ENCODE measurements around the gene IMMP2L. TPM values are rescaled to one million over a fixed set of nuclear protein-coding genes. Genes with fewer than 3 reads are reported as not detected.
"Not testable (repeated sequence)": the region's sequence is repeated elsewhere in the genome, so short reads cannot be mapped to it uniquely, and the experiment has no call there.

IMMP2L gene
- total RNA-seq, 1 donor, result 11.6 TPM

DNA sequence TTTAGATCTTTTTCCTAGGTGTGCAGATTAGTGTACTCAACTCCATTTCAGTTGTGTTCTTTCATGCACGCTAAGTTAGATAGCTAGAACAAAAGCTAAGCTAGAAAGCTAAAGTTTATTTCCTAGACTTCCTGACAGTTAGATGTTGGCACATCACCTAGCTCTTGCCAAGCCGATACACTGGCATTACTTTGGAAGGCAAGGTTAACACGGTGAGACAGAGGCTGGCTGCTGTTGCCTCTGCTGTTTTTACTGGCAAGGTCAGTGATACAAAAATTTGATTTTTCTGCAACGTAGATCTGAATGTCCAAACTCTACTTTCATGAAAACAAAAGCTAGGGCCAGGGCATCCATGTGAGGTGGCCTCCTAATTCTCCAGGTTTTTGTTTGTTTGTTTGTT is 203.4 kb downstream of the IMMP2L start:
- DNase-seq (ENCODE audit: low read depth in 2 of 3, low spot score in 2 of 3), result no peak

DNA sequence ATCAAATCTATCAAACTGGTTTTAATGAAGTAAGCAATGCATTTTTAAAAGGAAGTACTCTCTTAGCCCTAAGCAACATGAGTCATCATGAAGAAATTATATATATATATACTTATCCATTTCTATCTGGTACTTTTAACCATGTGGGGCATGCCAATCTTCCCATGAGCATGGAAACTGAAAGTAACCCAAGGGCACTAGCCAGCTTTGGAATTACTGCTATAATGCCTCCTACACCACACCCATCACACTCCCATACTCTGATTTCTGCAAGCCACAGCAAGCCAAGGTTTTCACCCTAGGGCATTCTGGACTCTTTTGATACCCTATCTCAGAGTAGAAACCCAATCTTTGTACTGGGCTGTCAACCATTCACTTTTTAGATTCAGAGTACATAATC is 204.6 kb downstream of the IMMP2L start:
- no peak for DNase-seq (ENCODE audit: low read depth in 2 of 3, low spot score in 2 of 3)

DNA sequence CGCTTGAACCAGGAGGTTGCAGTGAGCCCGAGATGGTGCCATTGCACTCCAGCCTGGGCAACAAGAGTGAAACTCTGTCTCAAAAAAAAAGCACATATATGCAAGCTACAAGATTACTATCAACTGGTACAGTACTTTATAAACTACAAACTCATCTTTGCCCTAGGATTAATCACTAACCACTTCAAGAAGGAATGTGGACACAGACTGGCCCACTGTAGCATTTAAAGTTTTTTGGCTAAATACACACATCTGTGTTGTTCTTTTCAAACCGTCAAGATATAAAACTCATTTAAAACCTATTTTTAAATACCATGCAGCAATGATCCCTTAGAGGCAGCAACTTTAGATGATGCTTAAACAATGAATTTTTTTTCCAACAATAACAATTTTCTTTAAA is 205.4 kb downstream of the IMMP2L start:
- no peak for DNase-seq (ENCODE audit: low read depth in 2 of 3, low spot score in 2 of 3)

DNA sequence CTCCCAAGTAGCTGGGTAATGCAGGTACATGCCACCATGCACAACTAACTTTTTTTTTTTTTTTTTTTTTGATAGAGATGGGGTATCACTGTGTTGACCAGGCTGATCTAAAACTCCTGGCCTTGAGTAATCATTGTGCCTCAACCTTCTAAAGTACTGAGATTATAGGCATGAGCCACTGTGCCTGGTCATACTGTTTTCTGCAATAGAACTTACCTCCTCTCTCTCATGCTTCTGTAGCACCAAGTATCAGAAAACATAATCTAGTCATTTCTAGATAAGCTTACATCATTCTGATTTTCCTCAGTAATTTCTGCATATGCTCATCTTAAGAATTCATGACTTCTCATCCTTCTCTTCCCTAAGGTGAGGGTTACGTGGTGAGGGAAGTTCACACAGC is 210.0 kb downstream of the IMMP2L start:
- no peak for DNase-seq (ENCODE audit: low read depth in 2 of 3, low spot score in 2 of 3)

DNA sequence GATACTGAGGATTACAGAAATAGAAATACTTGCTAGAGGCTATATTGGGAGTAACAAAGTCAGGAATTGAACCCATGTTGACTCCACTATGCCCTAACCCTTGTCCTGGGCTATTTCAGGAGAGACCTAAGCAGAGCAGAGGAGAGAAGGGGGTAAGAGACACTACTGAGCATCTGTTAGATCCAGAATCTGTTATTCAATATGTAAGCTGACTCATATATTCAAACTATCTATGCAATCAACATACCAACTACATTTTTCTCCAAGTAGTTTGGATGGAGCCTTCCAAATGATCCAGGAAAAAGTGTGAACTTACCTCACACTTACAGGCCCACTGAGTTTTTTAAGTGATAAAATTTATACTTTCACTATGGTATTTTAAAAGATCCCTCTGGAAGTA is 216.1 kb downstream of the IMMP2L start:
- DNase-seq (ENCODE audit: low read depth in 2 of 3, low spot score in 2 of 3), result no peak

DNA sequence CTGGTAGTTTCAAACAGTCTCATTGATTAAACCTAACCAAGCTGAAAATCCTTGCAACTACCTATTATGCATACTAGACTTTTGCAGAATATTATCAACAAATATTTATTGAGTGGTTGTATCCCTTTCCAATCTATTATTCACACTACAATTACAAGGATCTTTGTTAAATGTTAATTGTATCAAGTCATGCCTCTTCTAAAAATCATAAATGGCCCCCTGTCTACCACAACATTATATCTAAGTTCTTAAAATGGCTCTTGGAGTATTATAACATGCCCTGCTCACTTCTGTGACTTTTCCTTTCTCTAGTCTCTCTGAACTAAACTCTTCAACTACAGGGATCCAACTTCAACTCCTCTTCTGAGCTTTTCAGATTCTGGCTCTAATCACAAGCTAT is 219.3 kb downstream of the IMMP2L start:
- DNase-seq (ENCODE audit: low read depth in 2 of 3, low spot score in 2 of 3), result no peak

DNA sequence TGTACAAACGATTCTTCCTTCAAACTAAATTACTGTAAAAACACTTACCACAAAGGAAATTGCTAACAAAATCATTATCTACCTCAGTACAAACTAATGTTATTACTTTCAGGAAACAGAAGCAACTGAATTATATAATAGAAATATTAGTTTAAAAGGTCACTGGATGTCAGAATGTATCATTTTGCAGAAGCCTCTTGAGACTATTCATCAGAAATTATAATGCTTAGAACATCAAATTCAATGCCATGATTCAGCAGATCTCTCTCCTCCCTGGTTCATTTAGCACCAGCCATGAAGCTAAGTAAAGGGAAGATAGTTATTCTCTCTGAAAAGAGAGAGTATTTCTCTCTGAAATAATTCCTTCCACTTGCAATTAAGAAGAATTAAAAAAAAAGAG is 223.3 kb downstream of the IMMP2L start:
- peak in 1 of 3 donors; percentile 9 for DNase-seq (ENCODE audit: low read depth in 2 of 3, low spot score in 2 of 3)

GRCh38 chr7:111333010-111333409 is 229.3 kb downstream of the IMMP2L start:
- no peak for DNase-seq (ENCODE audit: low read depth in 2 of 3, low spot score in 2 of 3)

DNA sequence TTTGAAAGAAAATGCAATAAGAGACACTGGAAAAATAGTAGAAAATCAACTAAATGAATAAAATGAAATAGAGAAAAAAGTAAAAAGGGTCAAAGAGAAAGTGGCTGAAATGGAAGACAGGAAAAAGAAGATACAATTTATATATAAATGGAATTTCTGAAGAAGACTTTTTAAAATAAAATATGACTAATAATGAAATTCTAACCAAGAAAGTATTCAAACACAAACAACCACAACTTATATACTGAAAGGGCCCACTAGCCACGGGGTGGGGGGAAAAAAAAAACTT is 232.1 kb downstream of the IMMP2L start:
- DNase-seq (ENCODE audit: low read depth in 2 of 3, low spot score in 2 of 3), result no peak

DNA sequence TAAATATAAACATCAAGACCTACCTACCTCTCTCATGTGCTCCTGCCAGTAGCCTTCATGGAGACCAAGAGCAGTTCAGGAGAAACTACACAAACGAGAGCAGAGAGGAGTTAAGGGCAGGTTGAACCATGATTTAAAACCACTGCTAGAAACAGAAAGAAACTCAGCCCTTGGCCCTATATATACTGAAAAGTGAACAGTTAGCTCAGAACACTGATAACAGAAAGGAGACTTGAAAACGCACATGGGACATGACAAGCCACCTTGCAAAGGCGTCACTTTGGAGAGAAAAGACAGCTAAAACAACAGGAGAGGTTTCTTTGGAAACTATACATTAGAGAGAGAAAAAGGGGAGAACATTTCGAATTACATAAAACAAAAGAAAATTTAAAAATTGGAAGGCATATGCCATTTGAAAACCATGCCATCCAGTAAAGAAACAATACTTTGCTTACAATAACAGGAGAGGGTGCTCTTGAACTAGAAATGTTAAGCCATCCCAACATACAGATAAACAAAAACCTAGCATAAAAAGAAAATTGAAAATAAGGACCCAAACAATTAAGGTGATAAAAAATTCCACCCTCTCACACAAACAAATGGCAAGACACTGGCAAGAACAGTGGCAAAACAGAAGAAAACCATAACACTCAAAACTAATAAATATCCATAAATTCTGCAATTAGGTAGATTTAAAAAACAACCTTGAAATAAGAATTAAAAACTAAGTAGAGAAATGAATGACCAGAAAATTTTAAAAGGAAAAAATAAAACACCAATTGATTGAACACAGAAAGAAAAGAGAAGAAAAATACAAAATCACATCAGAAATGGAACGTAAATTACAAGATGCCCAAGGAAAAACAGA is 232.7 kb downstream of the IMMP2L start:
- no peak for DNase-seq (ENCODE audit: low read depth in 2 of 3, low spot score in 2 of 3)

GRCh38 chr7:111328487-111328886 is 233.8 kb downstream of the IMMP2L start:
- no peak for DNase-seq (ENCODE audit: low read depth in 2 of 3, low spot score in 2 of 3)

- no peak for DNase-seq (ENCODE audit: low read depth in 2 of 3, low spot score in 2 of 3)
These were observed 237.5 kb downstream of the IMMP2L start for GRCh38 chr7:111324776-111325175.

DNA sequence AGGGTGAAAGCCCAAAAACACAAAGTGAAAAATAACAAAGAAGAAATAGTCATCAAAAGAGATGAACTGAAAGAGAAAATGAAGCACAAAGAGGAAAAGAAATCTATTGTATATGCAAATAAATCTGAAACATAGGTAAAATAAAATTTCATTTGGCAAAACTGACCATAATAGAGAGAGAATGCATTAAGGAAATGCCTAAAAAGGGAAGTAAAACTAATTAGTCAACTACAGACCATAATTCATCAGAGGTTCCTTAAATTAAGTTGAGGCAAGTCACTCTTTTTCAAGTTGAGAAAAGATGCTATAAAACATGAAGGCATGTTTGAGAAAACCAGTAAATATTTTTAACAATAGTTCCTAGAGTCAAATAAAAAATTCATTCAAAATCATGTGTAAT is 238.1 kb downstream of the IMMP2L start:
- DNase-seq (ENCODE audit: low read depth in 2 of 3, low spot score in 2 of 3), result peak in 1 of 3 donors; percentile 46

DNA sequence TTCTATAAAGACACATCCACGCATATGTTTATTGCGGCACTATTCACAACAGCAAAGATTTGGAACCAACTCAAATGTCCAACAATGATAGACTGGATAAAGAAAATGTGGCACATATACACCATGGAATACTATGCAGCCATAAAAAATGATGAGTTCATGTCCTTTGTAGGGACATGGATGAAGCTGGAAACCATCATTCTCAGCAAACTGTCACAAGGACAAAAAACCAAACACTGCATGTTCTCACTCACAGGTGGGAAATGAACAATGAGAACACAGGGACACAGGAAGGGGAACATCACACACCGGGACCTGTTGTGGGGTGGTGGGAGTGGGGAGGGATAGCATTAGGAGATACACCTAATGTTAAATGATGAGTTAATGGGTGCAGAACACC is 238.6 kb downstream of the IMMP2L start:
- DNase-seq (ENCODE audit: low read depth in 2 of 3, low spot score in 2 of 3), result not testable (repeated sequence)

- no peak for DNase-seq (ENCODE audit: low read depth in 2 of 3, low spot score in 2 of 3)
These were observed 242.2 kb downstream of the IMMP2L start for GRCh38 chr7:111320133-111320532.

- DNase-seq (ENCODE audit: low read depth in 2 of 3, low spot score in 2 of 3), result no peak
These were observed 249.3 kb downstream of the IMMP2L start for GRCh38 chr7:111312966-111313365.

DNA sequence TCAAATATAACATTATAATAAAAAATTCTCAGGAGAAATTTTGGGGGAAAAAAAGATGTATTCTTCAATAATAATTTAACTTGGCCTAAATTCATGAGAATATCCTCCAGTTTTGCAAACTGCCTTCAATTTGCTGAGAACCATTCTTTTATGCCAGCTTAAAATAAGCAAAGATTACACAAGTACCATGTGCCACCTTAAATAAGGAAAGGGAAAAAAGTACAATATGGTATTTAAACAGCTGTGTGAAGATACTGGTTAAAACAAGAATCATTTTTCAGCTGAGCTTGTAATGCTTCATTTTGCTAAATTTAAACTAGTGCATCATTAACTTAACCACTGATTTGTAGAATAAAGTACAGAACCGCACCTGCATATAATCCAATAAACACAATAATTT is 253.6 kb downstream of the IMMP2L start:
- no peak for DNase-seq (ENCODE audit: low read depth in 2 of 3, low spot score in 2 of 3)

DNA sequence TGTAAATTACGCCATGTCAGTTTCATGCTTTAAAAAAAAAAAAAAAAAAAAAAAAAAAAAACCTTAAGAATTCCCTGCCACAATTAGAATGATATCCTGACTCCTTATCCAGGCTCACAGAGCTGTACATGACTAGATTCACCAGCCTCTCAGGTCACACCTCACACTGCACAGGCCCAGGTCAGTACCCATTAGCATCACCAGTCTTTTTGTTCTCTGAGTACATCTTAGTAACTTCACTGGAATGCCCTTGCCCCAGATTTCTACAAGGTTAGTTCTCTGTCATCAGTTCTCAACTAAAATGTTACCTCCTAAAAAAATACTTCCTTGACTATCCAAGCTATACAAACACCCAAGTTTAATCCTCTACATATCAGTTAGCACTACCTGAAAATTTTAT is 260.4 kb downstream of the IMMP2L start:
- DNase-seq (ENCODE audit: low read depth in 2 of 3, low spot score in 2 of 3), result no peak

DNA sequence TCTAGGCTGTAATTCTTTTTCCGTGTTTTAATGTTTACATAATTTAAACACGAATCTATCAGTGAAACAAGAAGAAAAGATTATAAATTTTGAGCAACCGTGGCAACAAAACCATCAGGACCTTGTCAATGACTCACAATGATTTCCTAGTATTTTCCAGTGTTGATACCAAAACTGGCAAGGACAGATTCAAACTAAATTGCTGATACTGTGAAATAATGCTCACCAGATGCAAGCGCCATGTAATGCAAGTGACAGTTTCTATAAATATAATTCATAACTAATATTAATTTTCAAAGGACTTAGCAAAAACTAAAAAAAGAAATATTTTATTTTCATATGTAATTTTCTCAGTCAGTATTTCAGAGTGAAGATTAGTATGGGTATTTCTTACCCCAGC is 267.8 kb downstream of the IMMP2L start:
- DNase-seq (ENCODE audit: low read depth in 2 of 3, low spot score in 2 of 3), result no peak

DNA sequence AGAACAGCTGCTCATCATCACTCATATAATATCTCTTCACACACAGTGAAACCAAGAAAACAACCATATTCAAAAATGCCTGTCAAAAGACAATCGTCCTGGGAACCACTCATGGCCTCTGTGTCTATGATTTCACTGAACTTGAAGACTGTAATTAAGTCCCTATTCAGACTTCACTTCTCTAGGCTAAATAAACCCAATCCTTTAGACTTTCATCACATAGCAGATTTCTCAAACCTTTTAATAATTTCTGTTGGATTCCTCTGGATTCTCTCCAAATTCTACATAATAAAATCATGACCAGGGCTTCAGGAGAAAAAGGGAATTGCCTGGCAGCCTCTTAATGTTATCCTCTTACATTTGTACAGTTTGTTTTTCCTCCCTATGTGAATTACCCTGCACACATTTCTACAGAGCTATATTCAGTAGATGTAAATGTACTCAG is 270.2 kb downstream of the IMMP2L start:
- DNase-seq (ENCODE audit: low read depth in 2 of 3, low spot score in 2 of 3), result no peak

DNA sequence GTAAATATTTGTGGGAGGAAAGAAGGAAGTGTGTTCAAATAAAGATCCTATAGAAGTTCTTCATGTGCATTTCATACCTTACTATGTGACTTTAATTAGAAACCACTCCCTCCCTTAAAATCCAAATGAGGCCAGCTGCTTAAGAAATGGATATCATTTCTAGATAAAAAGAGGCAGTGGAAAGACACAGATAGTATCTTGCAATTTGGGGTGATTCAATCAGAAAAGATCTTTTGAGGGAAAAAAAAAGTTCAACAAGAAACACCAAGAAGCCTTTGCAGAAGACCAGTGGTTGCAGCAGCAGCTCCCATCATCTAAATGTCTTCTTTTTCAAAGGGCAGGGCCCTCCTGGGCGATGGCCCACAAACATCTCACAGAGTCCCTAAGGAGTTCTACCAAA is 271.3 kb downstream of the IMMP2L start:
- no peak for DNase-seq (ENCODE audit: low read depth in 2 of 3, low spot score in 2 of 3)

- DNase-seq (ENCODE audit: low read depth in 2 of 3, low spot score in 2 of 3), result no peak
These were observed 271.9 kb downstream of the IMMP2L start for GRCh38 chr7:111290419-111290818.

- DNase-seq (ENCODE audit: low read depth in 2 of 3, low spot score in 2 of 3), result not testable (repeated sequence)
These were observed 273.9 kb downstream of the IMMP2L start for GRCh38 chr7:111288441-111288840.
